CD4-positive, alpha-beta T cell treated with Interleukin-21 for 1 hour (primary cell): Measurements from ENCODE around the gene ANKS1B.
"Not testable (repeated sequence)": the region's sequence is repeated elsewhere in the genome, so short reads cannot be mapped to it uniquely, and the experiment has no call there.

ENCODE experiments used
- DNase-seq: peaks from one replicate; pipeline ENCODE4 v3.0.0-alpha.2; 2020

Gene ANKS1B

DNA sequence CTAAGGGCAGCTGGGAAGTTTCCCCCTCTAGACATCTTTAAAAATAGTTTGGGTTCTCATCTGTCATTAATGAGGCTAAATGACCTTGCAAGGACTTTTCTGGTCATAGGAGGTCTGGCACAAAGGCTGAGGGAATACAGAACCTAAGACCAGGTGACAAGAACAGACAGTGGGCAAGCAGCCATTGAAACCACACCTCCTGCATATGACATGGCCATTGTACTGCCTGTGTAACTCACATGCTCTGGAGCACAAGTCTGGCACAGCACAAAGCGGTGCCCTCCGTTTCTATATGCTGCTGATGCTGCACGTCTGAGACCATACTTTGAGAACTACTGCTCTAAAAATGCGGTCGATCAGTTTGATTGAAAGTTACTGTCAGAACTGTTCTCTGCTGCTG, 1196.3 kb downstream of the ANKS1B start:
- DNase-seq, result no peak

DNA sequence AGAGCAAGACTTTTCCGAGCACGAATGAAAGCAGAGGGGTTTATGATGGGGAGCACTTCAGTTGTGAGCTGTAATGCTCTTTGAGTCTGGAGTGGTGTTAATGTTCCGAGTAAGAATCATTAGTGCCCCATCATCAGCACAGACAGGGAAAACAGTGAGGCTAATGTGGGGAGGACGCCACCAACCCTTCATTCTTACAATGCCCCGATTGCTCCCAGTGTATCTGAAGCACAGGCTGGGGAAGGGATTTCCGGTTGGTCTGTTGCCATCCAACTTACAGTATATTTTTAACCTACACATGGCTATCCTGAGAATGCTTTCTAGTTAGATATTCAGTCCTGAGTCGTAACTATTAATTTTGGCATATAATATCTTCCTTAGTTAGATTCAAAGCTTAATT, 1198.1 kb downstream of the ANKS1B start:
- no peak for DNase-seq

DNA sequence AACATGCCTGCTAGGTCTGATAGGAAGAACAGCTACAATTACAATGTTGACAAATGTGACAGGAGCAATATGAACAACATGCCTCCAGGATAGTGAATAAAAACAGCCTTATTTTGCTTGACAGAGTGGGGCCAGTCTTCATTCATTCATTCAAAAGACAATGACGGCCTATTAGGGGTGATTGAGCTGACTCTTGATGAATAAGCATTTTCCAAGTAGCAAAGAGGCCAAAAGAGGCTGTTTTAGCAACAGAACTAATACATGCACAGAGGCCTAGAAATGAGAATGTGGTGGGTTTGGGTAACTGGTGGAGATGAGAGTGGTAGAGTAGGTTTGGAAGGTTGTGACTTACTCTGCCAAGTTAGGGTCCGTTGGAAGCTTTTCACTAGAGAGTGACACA, 1201.3 kb downstream of the ANKS1B start:
- no peak for DNase-seq

DNA sequence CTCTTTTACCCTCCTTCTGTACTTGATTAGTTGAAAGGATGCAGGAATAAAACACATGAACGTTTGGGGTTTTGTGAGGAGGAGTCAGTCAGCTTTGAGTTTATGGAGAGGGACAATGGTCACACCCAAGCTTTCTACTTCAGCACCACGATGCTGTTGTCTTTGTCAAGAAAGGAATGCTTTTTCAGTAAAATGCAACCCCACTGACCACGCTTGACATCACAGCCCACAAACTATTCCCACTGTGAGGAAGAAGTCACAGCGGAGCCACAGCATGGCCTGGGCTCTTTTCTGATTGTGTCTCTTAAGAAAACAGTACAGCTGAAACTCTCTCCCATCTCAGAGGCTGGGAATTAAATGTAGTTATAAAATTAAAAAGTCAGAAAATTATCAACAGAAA, 1204.5 kb downstream of the ANKS1B start:
- no peak for DNase-seq

GRCh38 chr12:98772818-98773217, 1211.9 kb downstream of the ANKS1B start:
- DNase-seq, result no peak

DNA sequence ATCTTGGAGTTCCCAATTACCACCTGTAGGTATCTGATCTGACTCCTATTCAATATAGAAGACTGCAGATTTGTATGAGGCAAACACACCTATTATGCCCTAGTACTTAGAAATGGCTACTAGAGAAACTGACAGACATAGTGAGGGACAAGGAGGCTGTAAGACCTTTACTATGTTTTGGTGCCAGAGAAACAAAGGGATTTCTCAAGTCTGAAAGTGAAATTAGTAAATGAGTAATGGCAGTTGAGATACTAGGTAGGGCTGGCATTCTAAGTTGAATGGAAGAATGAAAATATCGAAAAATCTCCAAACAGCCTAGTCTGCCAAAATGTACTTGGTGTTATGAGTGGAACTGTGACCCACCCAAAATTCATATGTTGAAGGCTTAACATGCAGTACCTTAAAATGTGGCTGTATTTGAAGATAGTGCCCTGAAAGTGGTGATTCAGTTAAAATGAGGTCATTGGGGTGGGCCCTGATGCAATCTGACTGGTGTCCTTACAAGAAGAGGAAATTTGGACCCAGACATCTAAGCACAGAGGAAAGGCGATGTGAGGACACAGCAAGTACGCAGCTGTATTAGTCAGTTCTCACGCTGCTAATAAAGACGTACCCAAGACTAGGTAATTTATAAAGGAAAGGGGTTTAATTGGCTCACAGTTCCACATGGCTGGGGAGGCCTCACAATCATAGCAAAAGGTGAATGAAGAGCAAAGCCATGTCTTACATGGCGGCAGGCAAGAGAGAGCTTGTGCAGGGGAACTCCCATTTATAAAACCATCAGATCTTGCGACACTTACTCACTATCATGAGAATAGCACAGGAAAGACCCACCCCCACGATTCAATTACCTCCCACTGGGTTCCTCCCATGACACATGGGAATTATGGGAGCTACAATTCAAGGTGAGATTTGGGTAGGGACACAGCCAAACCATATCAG, 1212.7 kb downstream of the ANKS1B start:
- no peak for DNase-seq

GRCh38 chr12:98770230-98770629, 1214.5 kb downstream of the ANKS1B start:
- no peak for DNase-seq

- DNase-seq, result no peak
Observed at GRCh38 chr12:98769068-98769467, 1215.7 kb downstream of the ANKS1B start.

GRCh38 chr12:98767248-98767647, 1217.5 kb downstream of the ANKS1B start:
- DNase-seq, result no peak

GRCh38 chr12:98763656-98764055, 1221.1 kb downstream of the ANKS1B start:
- DNase-seq, result no peak

DNA sequence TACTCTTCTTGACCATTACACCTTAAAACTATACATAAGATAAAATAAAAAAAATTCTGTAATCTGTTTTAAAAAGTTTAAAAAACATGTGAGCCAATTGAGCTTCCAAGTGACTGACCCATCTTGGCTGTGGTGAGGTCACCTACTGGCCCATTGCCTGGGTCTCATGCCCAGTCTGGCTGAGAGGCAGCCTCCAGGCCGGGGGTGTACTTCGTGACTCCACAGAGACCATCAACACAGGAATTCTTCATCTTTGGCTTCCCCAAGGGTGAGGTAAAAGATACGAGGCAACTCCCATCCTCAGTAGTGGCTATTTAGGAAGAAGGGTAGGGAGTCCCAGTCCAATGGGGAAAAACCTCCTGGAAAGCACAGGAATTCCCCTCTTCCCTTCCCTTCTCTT, 1226.4 kb downstream of the ANKS1B start:
- DNase-seq, result no peak

DNA sequence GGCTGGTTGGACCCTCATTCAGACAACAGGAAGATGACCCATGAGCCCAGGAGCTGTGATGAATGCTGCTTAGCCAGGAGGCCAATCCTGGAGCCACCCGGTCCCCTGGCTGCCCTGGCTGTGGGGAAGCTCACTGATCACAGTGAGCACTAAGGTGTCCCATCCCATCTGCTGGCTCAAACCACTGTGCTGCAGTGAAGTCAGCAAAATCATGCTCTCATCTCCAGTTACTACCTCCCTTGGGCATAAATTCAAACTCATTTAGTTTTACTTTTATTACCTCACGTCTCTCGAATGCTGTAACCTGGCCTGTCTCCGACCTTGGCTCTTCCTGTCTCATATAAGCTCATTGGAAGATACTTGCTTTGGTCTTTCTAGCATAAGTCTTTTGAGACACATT, 1227.3 kb downstream of the ANKS1B start:
- no peak for DNase-seq

DNA sequence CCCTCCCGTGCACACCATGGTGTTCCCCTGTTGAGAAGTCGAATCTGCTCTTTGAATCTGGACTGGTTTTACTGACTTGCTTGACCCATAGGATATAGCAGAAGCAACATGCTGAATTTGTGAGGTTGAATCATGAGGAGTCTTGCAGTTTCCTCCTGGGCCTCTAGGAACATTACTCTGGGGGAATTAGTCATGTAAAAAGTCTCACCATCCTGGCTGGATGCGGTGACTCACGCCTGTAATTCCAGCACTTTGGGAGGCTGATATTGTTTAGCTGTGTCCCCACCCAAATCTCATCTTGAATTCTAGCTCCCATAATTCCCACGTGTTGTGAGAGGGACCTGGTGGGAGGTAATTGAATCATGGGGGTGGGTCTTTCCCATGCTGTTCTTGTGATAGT, 1228.9 kb downstream of the ANKS1B start:
- not testable (repeated sequence) for DNase-seq

DNA sequence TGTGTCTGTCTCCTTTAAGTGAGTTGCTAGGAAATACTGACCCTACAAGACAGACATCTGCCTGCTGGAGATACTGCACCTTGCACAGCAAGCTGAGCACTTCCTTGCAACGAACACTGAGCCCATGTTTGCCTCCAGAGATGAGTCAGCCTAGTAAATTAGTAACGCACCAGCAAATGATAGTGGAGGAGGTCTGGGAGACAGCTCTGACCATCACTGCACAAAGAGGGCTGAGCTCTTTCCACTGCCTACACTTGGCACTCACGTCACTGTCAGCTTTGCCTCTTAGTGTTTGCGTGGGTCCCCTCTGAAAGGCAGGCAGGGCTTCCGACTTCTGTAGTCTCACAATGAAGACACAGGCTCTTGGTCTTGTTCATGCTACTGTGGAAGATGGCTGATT, 1230.6 kb downstream of the ANKS1B start:
- DNase-seq, result no peak

GRCh38 chr12:98752726-98753125, 1232.0 kb downstream of the ANKS1B start:
- no peak for DNase-seq

GRCh38 chr12:98751580-98752115, 1233.1 kb downstream of the ANKS1B start:
- no peak for DNase-seq

DNA sequence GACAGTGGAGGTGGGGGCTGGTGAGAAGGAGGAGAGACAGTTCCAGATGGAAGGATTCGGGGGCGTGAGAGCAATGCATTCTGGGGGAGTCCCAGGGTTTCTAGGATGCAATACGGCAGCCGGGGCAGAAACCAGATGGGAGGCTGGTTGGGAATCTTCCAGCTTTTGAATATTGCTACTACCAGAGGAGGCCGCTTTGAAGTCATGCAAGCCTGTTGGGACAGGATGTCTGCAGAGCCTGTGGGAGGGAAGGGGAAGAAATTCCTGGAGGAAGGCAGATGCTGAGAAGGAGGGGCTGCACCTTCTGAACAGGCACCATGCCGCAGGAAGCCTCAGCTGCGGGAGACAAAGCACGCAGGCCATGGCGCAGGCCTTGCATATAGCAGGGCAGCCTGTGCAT, 1234.2 kb downstream of the ANKS1B start:
- no peak for DNase-seq

DNA sequence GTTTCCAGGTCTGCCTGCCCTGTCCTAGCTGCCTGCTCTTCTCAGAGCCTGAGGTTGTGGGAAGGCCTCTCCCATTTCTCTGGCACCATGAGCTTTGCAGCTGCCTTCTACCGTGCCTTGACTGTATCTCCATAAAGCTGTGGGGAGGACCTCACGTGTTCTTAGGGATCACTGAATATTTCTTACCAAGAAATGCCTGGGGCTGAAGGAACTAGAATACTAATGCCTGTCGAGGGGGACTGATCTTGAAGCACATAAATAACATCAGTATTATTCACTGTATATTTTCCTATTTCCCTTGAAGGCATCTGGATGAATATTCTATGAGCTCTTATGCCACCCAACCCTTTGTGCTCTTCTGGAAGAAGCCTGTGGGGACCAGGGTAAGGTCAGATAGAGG, 1236.3 kb downstream of the ANKS1B start:
- DNase-seq, result no peak

DNA sequence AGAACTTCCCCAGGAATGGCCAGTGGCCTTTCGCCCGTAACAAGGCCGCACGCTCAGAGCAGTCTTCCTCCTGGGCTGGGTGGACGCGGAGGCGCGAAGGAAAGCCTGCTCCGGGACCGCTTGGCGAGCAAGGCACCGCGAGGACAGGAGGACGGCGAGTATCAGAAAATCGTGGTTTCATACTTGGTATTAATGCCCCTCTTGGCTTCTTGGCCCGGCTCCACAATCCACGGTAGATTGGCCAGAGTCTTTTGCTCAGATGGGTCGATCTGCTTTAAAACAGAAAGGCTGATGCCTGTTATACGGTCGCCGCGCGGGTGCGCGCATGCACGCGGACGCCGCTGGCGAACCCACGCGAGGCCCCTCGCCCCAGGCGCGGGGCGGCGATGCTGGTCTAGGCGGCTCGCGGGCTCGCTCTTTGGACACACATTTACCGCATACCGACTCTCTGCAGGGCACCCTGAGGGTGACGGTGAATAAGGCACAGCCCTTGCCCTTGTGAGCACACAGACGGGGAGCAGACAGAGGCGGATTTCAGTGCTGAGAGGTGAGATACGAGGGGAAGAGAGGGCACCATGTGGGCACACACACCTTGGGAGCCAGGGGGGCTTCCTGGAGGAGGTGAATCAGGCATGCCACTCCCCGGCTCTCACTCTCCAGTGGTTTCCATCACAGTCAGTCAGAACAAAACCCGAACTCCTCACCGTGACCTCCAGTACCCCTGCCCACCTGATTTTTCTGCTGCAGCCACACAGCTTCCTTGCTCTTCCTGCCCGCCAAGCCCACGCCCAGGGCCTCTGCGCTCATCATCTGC, 1239.0 kb downstream of the ANKS1B start:
- DNase-seq, result peak; percentile 10

DNA sequence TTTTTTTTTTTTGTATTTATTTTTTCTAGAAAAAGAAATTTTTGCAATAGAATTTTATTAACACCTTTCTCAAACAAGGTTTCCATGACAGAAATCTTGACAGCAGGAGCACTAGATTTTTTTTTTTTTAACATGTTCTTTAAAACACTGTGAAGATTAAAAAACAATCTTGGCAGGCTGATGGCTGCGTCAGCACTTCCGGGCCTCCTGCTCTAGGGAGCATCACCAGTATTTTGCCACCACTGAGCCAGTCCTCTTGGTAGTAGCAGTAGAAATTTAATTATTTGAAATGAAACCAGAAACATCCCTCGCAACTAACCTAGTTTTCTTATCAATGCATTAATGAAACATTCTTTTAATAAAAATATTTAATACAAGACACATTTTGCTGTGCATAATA, 1240.1 kb downstream of the ANKS1B start:
- DNase-seq, result peak; percentile 41

DNA sequence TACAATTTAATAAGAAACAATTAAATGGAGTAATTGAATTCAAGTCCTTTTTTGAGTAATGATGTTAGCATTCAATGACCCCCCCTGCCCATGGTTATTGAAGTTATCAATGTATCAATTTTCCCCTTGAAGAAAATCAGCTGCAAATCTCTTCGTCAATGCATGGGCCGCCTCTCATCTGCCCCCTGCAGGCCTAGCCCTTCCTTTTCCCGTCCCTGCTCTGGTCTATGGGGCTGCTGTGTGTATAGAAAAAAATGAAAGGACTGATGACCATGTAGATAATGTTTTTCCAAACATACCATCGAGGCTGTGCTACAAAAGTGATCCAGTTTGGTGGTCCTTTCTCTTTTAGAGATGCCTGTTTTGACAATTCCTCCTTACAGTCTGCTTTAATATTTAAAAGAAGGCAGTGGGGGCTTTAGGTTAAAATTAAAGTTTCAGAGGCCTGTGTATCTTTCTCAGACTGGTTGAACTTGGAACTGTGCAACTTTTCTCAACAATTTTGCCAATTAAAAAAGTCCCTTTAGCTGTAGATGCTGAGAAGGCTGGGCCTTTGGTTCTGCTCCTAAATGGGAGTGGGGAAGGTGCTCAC, 1241.3 kb downstream of the ANKS1B start:
- peak; percentile 44 for DNase-seq

DNA sequence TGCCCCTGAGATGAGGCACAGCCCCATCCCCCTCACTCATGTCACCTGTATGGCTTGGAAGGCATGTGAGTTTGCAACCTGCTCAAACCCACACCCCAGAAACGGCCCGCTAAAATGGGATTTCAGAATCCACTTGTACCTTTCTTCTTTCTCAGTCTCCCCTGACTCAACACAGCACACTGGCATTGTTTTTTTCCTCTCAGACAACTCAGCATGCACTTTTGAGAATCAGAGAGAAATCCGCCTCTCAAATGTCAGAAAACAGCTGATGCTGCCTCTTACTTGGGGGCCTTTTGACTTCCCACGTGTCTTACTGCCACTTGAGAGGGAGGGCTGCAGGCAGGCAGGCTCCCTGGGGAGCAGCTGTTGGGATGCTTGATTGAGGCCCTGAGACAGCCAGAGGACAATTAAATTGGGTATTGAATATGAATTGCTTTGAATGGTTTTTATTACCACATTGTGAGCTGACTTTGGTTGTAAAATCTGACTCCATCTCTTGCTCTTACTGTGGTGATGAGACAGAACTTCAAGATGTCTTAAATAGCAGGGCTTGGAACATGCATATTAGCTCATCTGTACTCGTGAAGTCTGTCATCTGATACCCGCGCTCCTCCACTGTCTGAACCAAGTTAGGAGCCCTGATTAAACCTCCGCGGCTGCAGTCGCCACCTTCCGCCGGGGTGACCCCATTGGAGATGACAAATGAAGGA, 1243.0 kb downstream of the ANKS1B start:
- DNase-seq, result no peak

- no peak for DNase-seq
Observed at GRCh38 chr12:98741196-98741555, 1243.6 kb downstream of the ANKS1B start.
